Neural cell (in vitro differentiated cells): Measurements from ENCODE around the gene MIPOL1.

Experiments
- EZH2 ChIP-seq: fragments of 200-600, 300-800 bp; shearing (Covaris generic), sonication (generic); IDR thresholded peaks from 2 replicates; pipeline ENCODE4 v1.6.1; 2014; ENCODE audit warnings: antibody characterized with exemption, low read length, borderline replicate concordance, mild to moderate bottlenecking; ENCODE audit not compliant: insufficient read depth, poor library complexity, severe bottlenecking
- SMC3 ChIP-seq: fragments of 450-650 bp; conservative IDR thresholded peaks from 2 replicates; pipeline ENCODE4 v1.6.1; 2014; ENCODE audit warnings: antibody characterized with exemption, mild to moderate bottlenecking, moderate library complexity; ENCODE audit not compliant: poor library complexity
- TF ChIP-seq, protein P1 (sequence below): fragments of 450-650 bp; IDR thresholded peaks from 2 replicates; pipeline ENCODE4 v1.5.1; 2014; ENCODE audit warnings: antibody characterized with exemption, mild to moderate bottlenecking, moderate library complexity; ENCODE audit not compliant: poor library complexity, severe bottlenecking

DNA sequence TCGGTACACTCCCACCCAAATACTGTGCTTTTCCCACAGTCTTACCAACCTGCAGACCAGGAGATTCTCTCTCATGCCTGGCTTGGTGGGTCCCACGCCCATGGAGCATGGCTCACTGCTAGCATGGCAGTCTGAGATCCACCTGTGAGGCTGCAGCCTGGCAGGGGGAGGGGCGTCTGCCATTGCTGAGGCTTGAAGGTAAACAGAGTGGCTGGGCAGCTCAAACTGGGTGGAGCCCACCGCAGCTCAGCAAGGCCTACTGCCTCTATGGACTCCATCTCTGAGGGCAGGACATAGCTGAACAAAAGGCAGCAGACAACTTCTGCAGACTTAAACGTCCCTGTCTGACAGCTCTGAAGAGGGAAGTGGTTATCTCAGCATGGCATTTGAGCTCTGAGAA, 304.1 kb downstream of the MIPOL1 start:
- TF ChIP-seq, protein P1, sequence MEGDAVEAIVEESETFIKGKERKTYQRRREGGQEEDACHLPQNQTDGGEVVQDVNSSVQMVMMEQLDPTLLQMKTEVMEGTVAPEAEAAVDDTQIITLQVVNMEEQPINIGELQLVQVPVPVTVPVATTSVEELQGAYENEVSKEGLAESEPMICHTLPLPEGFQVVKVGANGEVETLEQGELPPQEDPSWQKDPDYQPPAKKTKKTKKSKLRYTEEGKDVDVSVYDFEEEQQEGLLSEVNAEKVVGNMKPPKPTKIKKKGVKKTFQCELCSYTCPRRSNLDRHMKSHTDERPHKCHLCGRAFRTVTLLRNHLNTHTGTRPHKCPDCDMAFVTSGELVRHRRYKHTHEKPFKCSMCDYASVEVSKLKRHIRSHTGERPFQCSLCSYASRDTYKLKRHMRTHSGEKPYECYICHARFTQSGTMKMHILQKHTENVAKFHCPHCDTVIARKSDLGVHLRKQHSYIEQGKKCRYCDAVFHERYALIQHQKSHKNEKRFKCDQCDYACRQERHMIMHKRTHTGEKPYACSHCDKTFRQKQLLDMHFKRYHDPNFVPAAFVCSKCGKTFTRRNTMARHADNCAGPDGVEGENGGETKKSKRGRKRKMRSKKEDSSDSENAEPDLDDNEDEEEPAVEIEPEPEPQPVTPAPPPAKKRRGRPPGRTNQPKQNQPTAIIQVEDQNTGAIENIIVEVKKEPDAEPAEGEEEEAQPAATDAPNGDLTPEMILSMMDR = no peak
- TF ChIP-seq EZH2 = no peak
- TF ChIP-seq SMC3 = no peak
